ENCODE measurements around the gene OR10C1.
"Not testable (repeated sequence)": the region's sequence is repeated elsewhere in the genome, so short reads cannot be mapped to it uniquely, and the experiment has no call there.

Gene OR10C1, protein sequence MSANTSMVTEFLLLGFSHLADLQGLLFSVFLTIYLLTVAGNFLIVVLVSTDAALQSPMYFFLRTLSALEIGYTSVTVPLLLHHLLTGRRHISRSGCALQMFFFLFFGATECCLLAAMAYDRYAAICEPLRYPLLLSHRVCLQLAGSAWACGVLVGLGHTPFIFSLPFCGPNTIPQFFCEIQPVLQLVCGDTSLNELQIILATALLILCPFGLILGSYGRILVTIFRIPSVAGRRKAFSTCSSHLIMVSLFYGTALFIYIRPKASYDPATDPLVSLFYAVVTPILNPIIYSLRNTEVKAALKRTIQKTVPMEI

DNA sequence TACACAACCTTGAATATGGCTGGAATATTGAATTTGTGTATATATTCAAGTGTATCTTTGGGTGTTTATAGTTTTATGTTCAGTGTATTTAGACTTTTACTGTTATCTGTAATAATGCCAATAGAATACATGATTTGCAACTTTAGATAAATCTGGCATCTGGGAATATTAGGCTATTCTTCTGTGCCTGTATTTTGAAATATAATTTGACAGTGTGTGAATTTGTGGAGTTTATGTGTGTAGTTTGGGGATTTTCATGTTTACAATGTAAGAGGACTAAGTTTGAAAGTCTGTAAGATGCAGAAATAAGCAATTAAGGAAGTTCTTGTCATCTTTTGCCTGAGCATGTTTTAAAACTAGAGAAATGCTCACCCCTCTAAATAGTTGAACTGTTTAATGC lies at the start of gene OR10C1:
Gene OR10C1 (plus strand): TSS at position 301 of the 400 bp plus-strand sequence. CDS start 710 bp downstream, outside the sequence.
- DNase-seq (ENCODE audit: low read depth): no peak

- DNase-seq (ENCODE audit: low read depth): no peak
Measured at GRCh38 chr6:29395331-29395730, 43.8 kb upstream of the OR10C1 start, which contains the start of gene OR12D2. Gene OR12D2, plus strand, starts transcription at chr6:29395631. Its CDS starts 1,069 bp downstream, at chr6:29396700.

GRCh38 chr6:29399525-29399924 lies 39.6 kb upstream of the OR10C1 start:
- no peak for DNase-seq (ENCODE audit: low read depth)

GRCh38 chr6:29403801-29404200 lies 35.3 kb upstream of the OR10C1 start:
- no peak for DNase-seq (ENCODE audit: low read depth)

- no peak for DNase-seq (ENCODE audit: low read depth)
Measured at GRCh38 chr6:29414588-29414987, 24.5 kb upstream of the OR10C1 start, which contains the start of gene OR12D1. Gene OR12D1, plus strand, starts transcription at chr6:29414928.

DNA sequence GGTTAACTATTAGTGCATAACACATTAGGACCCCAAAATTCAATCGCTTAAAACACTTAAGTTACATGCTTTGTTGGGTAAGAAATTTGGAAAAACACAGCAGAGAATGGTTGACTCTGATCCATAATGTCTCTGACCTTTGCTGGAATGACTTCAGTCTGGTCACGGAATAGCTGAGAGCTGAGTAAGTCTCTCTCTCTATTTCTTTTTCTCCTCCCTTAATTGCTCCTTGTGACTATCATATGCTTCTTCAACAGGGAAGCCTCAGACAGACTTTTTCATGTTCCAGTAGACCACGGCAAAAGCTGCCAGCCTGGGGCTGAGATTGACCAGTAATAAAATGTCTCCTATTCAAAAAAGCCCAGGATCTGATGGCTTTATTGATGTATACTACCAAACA lies 19.6 kb upstream of the OR10C1 start:
- no peak for DNase-seq (ENCODE audit: low read depth)

- no peak for DNase-seq (ENCODE audit: low read depth)
Measured at GRCh38 chr6:29424168-29424567, 14.9 kb upstream of the OR10C1 start.

DNA sequence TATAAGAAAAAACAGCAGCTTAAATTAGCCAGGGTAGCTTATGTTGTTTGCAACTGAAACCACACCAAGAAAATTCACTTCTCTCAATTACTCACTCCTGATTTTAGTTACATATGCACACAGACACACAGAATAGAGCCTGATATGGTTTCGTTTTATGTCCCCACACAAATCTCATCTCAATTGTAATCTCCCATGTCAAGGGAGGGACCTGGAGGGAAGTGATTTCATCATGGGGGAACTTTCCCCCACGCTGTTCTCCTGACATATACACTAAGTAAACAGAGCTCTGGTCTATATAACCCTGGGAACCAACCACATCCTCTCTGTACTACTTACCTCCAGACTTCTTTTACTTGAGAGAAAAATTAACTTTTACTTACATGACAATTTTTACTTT lies 14.5 kb upstream of the OR10C1 start:
- no peak for DNase-seq (ENCODE audit: low read depth)

DNA sequence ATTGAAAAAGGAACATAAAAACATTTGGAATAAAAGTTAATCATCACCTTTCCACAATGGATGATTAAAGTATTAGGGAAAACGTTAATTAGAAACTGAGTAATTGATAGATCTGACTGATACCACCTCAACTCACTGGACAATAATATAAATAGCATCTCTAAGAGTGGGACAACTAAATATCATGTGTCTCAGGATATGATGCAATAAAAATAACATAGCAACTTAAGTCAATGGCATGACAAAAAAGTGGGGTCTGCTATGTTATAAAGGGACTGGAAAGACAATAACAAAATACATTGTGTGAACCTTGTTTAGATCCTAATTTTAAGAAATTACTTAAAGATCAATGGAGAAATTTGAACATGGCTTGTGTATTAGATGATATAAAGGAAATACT lies 14.0 kb upstream of the OR10C1 start:
- DNase-seq (ENCODE audit: low read depth): no peak

DNA sequence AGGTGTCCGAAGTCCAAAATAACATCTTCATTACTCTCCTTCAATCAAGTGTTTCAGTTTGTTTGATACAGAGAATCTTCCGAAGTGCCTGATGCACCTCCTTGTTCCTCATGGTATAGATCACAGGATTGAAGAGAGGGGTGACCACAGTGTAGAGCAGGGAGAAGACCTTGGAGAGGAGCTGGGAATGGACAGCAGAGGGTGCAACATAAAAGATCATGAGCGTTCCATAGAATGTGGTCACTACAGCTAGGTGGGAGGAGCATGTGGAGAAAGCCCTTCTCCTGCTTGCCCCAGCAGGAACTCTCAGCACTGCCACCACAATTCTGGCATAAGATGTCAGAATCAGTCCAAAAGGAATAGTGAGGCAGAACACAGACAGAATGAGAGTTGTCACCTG lies 12.5 kb upstream of the OR10C1 start:
- no peak for DNase-seq (ENCODE audit: low read depth)

DNA sequence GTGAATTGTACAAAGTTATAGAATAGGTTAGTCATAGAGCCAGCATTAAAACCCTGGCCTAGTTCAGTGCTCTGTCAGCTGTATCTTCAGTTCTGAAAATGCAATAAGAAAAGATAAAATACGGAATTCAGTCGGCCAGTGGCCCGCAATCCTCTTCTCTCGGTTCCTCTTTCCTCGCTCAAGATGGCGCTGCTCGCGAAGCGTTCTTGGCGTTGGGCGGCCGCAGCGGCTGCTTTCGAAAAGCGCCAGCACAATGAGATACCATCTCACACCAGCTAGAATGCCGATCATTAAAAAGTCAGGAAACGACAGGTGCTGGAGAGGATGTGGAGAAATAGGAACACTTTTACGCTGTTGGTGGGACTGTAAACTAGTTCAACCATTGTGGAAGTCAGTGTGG lies 2.4 kb upstream of the OR10C1 start:
- not testable (repeated sequence) for DNase-seq (ENCODE audit: low read depth)

GRCh38 chr6:29442719-29443118 lies 3.6 kb downstream of the OR10C1 start:
- DNase-seq (ENCODE audit: low read depth): no peak

DNA sequence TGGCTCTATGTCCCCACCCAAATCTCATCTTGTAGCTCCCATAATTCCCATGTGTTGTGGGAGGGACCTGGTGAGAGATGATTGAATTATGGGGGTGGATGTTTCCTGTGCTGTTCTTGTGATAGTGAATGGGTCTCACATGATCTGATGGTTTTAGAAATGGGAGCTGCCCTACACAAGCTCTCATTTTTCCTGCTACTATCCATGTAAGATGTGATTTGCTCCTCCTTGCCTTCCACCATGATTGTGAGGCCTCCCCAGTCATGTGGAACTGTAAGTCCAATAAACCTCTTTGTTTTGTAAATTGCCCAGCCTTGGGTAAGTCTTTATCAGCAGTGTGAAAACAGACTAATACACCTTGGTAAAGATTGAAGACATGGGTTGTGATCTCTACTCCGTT lies 4.9 kb downstream of the OR10C1 start:
- DNase-seq (ENCODE audit: low read depth): not testable (repeated sequence)

GRCh38 chr6:29447670-29448069 lies 8.6 kb downstream of the OR10C1 start:
- no peak for DNase-seq (ENCODE audit: low read depth)

- DNase-seq (ENCODE audit: low read depth): no peak
Measured at GRCh38 chr6:29451471-29452193, 12.5 kb downstream of the OR10C1 start.

GRCh38 chr6:29456971-29457370 lies 17.9 kb downstream of the OR10C1 start, which contains the start of the genes OR11A1 and OR2H1:
Gene OR11A1, minus strand, starts transcription at chr6:29457071. Its CDS starts 29,430 bp downstream, at chr6:29427641.
Gene OR2H1, plus strand, starts transcription at chr6:29457155. Its CDS starts 4,615 bp downstream, at chr6:29461770.
- no peak for DNase-seq (ENCODE audit: low read depth)

- DNase-seq (ENCODE audit: low read depth): no peak
Measured at GRCh38 chr6:29461021-29461814, 22.1 kb downstream of the OR10C1 start.

DNA sequence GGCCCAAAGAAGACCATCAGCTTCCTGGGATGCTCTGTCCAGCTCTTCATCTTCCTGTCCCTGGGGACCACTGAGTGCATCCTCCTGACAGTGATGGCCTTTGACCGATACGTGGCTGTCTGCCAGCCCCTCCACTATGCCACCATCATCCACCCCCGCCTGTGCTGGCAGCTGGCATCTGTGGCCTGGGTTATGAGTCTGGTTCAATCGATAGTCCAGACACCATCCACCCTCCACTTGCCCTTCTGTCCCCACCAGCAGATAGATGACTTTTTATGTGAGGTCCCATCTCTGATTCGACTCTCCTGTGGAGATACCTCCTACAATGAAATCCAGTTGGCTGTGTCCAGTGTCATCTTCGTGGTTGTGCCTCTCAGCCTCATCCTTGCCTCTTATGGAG lies 22.9 kb downstream of the OR10C1 start:
- no peak for DNase-seq (ENCODE audit: low read depth)

- DNase-seq (ENCODE audit: low read depth): no peak
Measured at GRCh38 chr6:29465279-29465678, 26.2 kb downstream of the OR10C1 start.

DNA sequence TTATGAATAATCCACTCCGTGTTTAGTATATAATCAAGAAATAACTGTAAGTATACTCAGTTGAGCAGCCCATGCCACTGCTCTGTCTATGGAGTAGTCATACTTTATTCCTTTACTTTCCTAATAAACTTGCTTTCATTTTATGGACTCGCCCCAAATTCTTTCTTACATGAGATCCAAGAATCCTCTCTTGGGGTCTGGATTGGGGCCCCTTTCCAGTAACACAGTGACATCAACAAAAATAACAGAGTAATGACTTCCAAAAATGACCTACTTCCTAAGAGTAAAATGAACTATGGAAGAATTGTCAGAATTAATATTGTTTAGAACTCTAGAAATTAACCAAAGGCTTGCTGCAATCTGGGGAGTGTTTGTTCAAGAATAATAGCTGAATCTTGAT lies 26.7 kb downstream of the OR10C1 start:
- no peak for DNase-seq (ENCODE audit: low read depth)

DNA sequence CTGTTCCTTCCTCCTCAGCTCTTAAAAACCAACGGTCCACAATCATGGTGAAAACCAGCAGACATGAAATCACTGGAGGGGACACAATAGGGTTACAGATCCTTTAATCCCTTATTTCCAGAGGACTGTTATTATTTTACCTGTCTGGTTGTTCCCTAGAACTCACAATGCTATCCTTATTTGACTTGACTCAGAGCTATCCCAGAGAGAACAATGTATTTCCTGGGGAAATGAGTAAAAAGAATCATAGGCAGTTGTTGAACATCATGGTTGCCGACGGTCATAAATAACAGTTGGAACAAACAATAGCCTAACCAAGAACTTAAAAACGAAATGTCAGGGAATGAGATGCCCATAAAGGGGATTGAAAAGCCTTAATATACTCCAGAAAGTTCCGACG lies 27.1 kb downstream of the OR10C1 start:
- DNase-seq (ENCODE audit: low read depth): no peak

DNA sequence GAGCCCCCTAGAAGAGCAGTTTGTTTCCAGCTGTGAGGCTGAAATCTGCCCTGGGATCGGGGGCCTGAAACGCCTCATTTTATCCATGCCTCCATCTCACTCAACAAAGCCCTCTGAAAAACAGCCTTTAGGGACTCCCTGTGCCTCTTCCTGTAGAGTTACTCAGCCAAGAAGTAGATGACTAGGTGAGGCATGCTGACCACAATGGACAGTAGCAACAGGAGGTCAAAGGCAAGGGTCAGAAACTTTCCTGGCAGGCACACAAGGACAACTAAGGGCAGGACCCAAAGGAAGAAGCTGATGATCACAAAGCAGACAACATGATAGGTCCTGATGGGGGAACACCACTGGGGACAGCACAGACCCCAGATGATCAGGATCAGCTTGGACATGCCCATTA lies 35.9 kb downstream of the OR10C1 start:
- no peak for DNase-seq (ENCODE audit: low read depth)

Measured in stimulated activated CD8-positive, alpha-beta memory T cell treated with anti-CD3 and anti-CD28 coated beads, Interleukin-12 subunit alpha, Interleukin-12 subunit beta, amount 100 ng/mL, for 1 hour (primary cell).